IMR-90 (cell line): ENCODE results near the gene DDX27. TPM values are rescaled to one million over a fixed set of nuclear protein-coding genes. Genes with fewer than 3 reads are reported as not detected.
A peak's percentile ranks its signal among the peaks of the same experiment; 100 is the strongest.

ENCODE experiments used
- ATAC-seq: fragments of 200-7000 bp; cut with Tn5 transposase; 2 replicates; pipeline ENCODE4 v1.9.1; 2020; ENCODE audit warnings: low read depth, mild to moderate bottlenecking, moderate library complexity
- BruUV-seq: library from RNA; stranded (reverse); fragments of 400-500 nt; replicated peaks from 2 replicates; lab custom pipeline; 2021; lab: Mats Ljungman, UMichigan
- CTCF ChIA-PET: fragments of 300-600 bp; formaldehyde crosslinking; extraction: SDS; loops from one replicate; lab custom pipeline; 2021; ENCODE audit warnings: antibody characterized with exemption; lab: Yijun Ruan, JAX
- POLR2A ChIA-PET: fragments of 300-600 bp; sonication (Branson Sonifier 250); formaldehyde crosslinking; loops from one replicate; lab custom pipeline; 2022; ENCODE audit warnings: antibody characterized with exemption; ENCODE audit not compliant: unreplicated experiment; lab: Charles Lee
- DNase-seq: peaks from one replicate; pipeline ENCODE4 v3.0.0; 2013
- H2AFZ ChIP-seq: replicated peaks from 2 replicates; pipeline ENCODE3; 2013; ENCODE audit warnings: low read length, mild to moderate bottlenecking; ENCODE audit not compliant: poor library complexity
- H2AK5ac ChIP-seq: 2 replicates; pipeline ENCODE4 v1.6.1; 2013; ENCODE audit warnings: low read depth, low read length, inconsistent platforms
- H2AK9ac ChIP-seq: replicated peaks from 2 replicates; pipeline ENCODE3; 2013; ENCODE audit warnings: mild to moderate bottlenecking, low read depth, low read length, moderate library complexity; ENCODE audit not compliant: poor library complexity
- H2BK120ac ChIP-seq: 2 replicates; pipeline ENCODE4 v1.6.1; 2013; ENCODE audit warnings: low read depth, low read length, inconsistent platforms
- H2BK15ac ChIP-seq: 3 replicates; pipeline ENCODE4 v1.6.1; 2013; ENCODE audit warnings: low read depth, low read length, inconsistent platforms
- H2BK20ac ChIP-seq: 2 replicates; pipeline ENCODE4 v1.6.1; 2013; ENCODE audit warnings: low read depth, mild to moderate bottlenecking, inconsistent platforms, low read length, moderate library complexity
- H2BK5ac ChIP-seq: 2 replicates; pipeline ENCODE4 v1.6.1; 2013; ENCODE audit warnings: mild to moderate bottlenecking, low read depth, low read length, inconsistent platforms; ENCODE audit not compliant: poor library complexity, severe bottlenecking
- H3K14ac ChIP-seq: replicated peaks from 2 replicates; pipeline ENCODE4 v1.6.1; 2013; ENCODE audit warnings: low read depth, low read length, inconsistent platforms
- H3K18ac ChIP-seq: 2 replicates; pipeline ENCODE4 v1.6.1; 2013; ENCODE audit warnings: low read depth, low read length, control low read depth
- H3K23ac ChIP-seq: 2 replicates; pipeline ENCODE4 v1.6.1; 2013; ENCODE audit warnings: low read depth, low read length, inconsistent platforms
- H3K27ac ChIP-seq: 2 replicates; pipeline ENCODE4 v1.5.1; 2013; ENCODE audit warnings: mild to moderate bottlenecking, control low read depth, low read length; ENCODE audit not compliant: insufficient read depth
- H3K27me3 ChIP-seq: 2 replicates; pipeline ENCODE4 v1.6.1; 2013; ENCODE audit warnings: low read length; ENCODE audit not compliant: control insufficient read depth, insufficient read depth
- H3K36me3 ChIP-seq: 2 replicates; pipeline ENCODE4 v1.6.1; 2013; ENCODE audit warnings: low read length, mixed read lengths; ENCODE audit not compliant: control insufficient read depth, insufficient read depth
- H3K4ac ChIP-seq: 2 replicates; pipeline ENCODE4 v1.6.1; 2013; ENCODE audit warnings: low read depth, low read length, inconsistent platforms
- H3K4me1 ChIP-seq: 2 replicates; pipeline ENCODE4 v1.6.1; 2013; ENCODE audit warnings: low read length, mixed read lengths; ENCODE audit not compliant: control insufficient read depth, insufficient read depth
- H3K4me2 ChIP-seq: 2 replicates; pipeline ENCODE4 v1.6.1; 2013; ENCODE audit warnings: low read depth, mild to moderate bottlenecking, control low read depth, low read length, moderate library complexity
- H3K4me3 ChIP-seq: 2 replicates; pipeline ENCODE4 v1.5.1; 2013; ENCODE audit warnings: low read depth, mild to moderate bottlenecking, control low read depth, low read length, moderate library complexity; ENCODE audit not compliant: insufficient read depth
- H3K56ac ChIP-seq: 2 replicates; pipeline ENCODE4 v1.6.1; 2013; ENCODE audit warnings: low read length, inconsistent platforms; ENCODE audit not compliant: insufficient read depth; ENCODE audit errors: extremely low read depth
- H3K79me1 ChIP-seq, 2 experiments: 2 replicates each; pipeline ENCODE4 v1.6.1; 2013; ENCODE audit warnings: low read length in 2 of 2, inconsistent platforms in 1 of 2, low read depth in 1 of 2
- H3K9ac ChIP-seq: 2 replicates; pipeline ENCODE4 v1.6.1; 2013; ENCODE audit warnings: low read depth, low read length, control low read depth
- H3K9me1 ChIP-seq: 2 replicates; pipeline ENCODE4 v1.6.1; 2013; ENCODE audit warnings: low read length, inconsistent platforms; ENCODE audit not compliant: insufficient read depth
- H3K9me3 ChIP-seq: 2 replicates; pipeline ENCODE4 v1.6.1; 2013; ENCODE audit warnings: low read length; ENCODE audit not compliant: control insufficient read depth, insufficient read depth
- H4K20me1 ChIP-seq: 2 replicates; pipeline ENCODE4 v1.6.1; 2013; ENCODE audit warnings: low read length, inconsistent platforms; ENCODE audit not compliant: insufficient read depth
- H4K5ac ChIP-seq: 2 replicates; pipeline ENCODE4 v1.6.1; 2013; ENCODE audit warnings: mild to moderate bottlenecking, low read depth, low read length, control low read depth
- H4K8ac ChIP-seq, 2 experiments: 2 replicates each; pipeline ENCODE4 v1.6.1; 2013; ENCODE audit warnings: low read depth in 2 of 2, low read length in 2 of 2, control low read depth in 1 of 2, inconsistent platforms in 1 of 2
- H4K91ac ChIP-seq: 2 replicates; pipeline ENCODE4 v1.6.1; 2013; ENCODE audit warnings: low read depth, low read length, inconsistent platforms; ENCODE audit not compliant: insufficient read depth
- CEBPB ChIP-seq: IDR thresholded peaks from 2 replicates; pipeline ENCODE4 v1.6.1; 2012; ENCODE audit warnings: low read depth, low read length, improper control_type of control experiment
- MAZ ChIP-seq: IDR thresholded peaks from 2 replicates; pipeline ENCODE4 v1.6.1; 2012; ENCODE audit warnings: low read depth, mild to moderate bottlenecking, low read length, improper control_type of control experiment, moderate library complexity, borderline replicate concordance
- NFE2L2 ChIP-seq: fragments of 150-350 bp; IDR thresholded peaks from 2 replicates; pipeline ENCODE4 v1.6.1; 2016; ENCODE audit warnings: low read depth, mild to moderate bottlenecking, low read length
- RFX5 ChIP-seq: IDR thresholded peaks from 2 replicates; pipeline ENCODE4 v1.8.0; 2012; ENCODE audit warnings: low read depth, mild to moderate bottlenecking, low read length, moderate library complexity
- WGBS, 2 experiments: methylation state at CpG; one replicate each; pipeline versions ENCODE4 v1.1.5 to v1.1.7; 2013; ENCODE audit warnings: missing lambda C conversion rate in 2 of 2; ENCODE audit not compliant: insufficient read length in 1 of 2; ENCODE audit errors: extremely low coverage in 2 of 2; 5-methylcytosine and 5-hydroxymethylcytosine counted together
- dilution Hi-C: fragments of 300-500 bp; cut with HindIII; formaldehyde crosslinking; loops from one replicate; pipeline ENCODE4 v1.14.3; 2018; ENCODE audit warnings: low sequenced_read_pairs; ENCODE audit not compliant: unreplicated experiment
- in situ Hi-C: fragments of 300-500 bp; cut with MboI; formaldehyde crosslinking; loops from 3 replicates; pipeline ENCODE4 v1.14.3; 2019; ENCODE audit warnings: low sequenced_read_pairs, inconsistent platforms, mixed read lengths
- intact Hi-C: fragments of 100-400 bp; cut with micrococcal nuclease; formaldehyde crosslinking; loops from 2 replicates; pipeline ENCODE4 v1.10.0; 2022
- polyA plus RNA-seq, 3 experiments: library from polyadenylated mRNA; depleted of rRNA; stranded (reverse); fragments of >200 nt; gene quantifications; 2 replicates each; pipeline ENCODE4 v1.2.3, GENCODE V29; 2012; ENCODE audit warnings: low replicate concordance in 1 of 3
- total RNA-seq: library from RNA; depleted of rRNA; stranded (reverse); fragments of >200 nt; gene quantifications from 2 replicates; pipeline ENCODE4 v1.2.3, GENCODE V29; 2012

DDX27 gene
- total and polyA plus RNA-seq, 2 of the 4 experiments (the other 2 are of a cell fraction), result 33.2 to 36.7 TPM

- WGBS, 2 experiments, result no CpG with 5 or more reads among the region's 8 CpGs
- peak; percentile 75 for ATAC-seq
- no peak overlapping the region for H4K8ac ChIP-seq
- H2AK9ac ChIP-seq, result no peak overlapping the region
- no peak overlapping the region for H3K23ac ChIP-seq
- H3K4me2 ChIP-seq, result no peak overlapping the region
- POLR2A ChIA-PET, result interaction anchor here (0.6 kb wide), 1 partner anchor 7 kb away, joined by 3 read pairs; no protein-coding TSS in a partner anchor
- peak; percentile 16 for DNase-seq
- no peaks in the 10 kb centered on the region for H3K9me3 ChIP-seq
- no TSS peak for BruUV-seq
- H3K36me3 ChIP-seq, result peaks cover 62% of the 10 kb centered on the region
- no peak overlapping the region for H3K18ac ChIP-seq
- H2BK15ac ChIP-seq, result no peak overlapping the region
- no peaks in the 10 kb centered on the region for H4K20me1 ChIP-seq
- CTCF ChIA-PET, result no interaction called here
- H3K27ac ChIP-seq, result no peak overlapping the region
- no peaks in the 10 kb centered on the region for H3K27me3 ChIP-seq
- H2BK5ac ChIP-seq, result no peak overlapping the region
- no peak overlapping the region for H4K5ac ChIP-seq
- H2AFZ ChIP-seq, result no peak overlapping the region
- in situ Hi-C loops (no loop called here), intact Hi-C loops (no loop called here), dilution Hi-C loops (no loop called here)
- H2BK120ac ChIP-seq, result no peak overlapping the region
- H4K91ac ChIP-seq, result no peak overlapping the region
- no peak overlapping the region for H3K4ac ChIP-seq
- H2AK5ac ChIP-seq, result no peak overlapping the region
- TF ChIP-seq RFX5 (no peak), NFE2L2 (no peak), CEBPB (no peak), MAZ (no peak)
- H3K14ac ChIP-seq, result no peak overlapping the region
- H3K9me1 ChIP-seq, result no peaks in the 10 kb centered on the region
- no peaks in the 10 kb centered on the region; a peak in 1 of 4 replicates for H3K79me1 ChIP-seq
- no peak overlapping the region for H2BK20ac ChIP-seq
- no peak overlapping the region for H3K4me3 ChIP-seq
- H3K4me1 ChIP-seq, result peaks cover 3% of the 10 kb centered on the region; the same call in 1 of the 2 replicates
- no peak overlapping the region for H3K9ac ChIP-seq
- no peak overlapping the region for H3K56ac ChIP-seq
These were observed 11.4 kb downstream of the DDX27 start for GRCh38 chr20:49230561-49231133.
